Measurements from ENCODE around the gene JTB.

DNA sequence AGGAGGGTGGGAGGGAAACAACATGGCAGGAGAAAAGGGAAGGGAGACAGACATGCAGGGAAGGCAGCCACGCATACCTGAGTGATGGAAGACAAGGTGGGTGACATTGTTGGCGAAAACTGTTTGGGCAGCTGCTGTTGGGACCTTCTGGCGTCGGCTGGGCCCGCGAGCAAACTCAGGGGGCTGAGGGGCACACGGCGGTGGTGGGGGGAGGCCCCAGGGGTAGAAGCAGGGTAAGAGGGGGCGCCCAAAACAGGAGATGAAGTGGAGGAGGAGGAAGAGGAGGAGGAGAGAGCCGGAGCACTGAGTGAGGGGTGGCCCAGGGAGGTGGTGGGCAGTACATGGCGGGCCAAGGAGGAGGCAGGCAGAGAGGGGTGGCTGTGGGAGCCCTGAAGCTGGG is 26.3 kb downstream of the JTB start:
- TF ChIP-seq RAD21 (conservative IDR thresholded peaks at IDR 0.05 in 1 of 2, IDR thresholded peaks at IDR 0.05 in 1 of 2) (no peak), SMC3 (IDR thresholded peaks at IDR 0.05) (no peak), KDM5A (IDR thresholded peaks at IDR 0.05) (no peak), POLR2A (IDR thresholded peaks at IDR 0.05; ENCODE audit: low read length) (no peak), PHF8 (IDR thresholded peaks at IDR 0.05; ENCODE audit: borderline replicate concordance, low read depth) (no peak)
- TF ChIP-seq, protein P1, sequence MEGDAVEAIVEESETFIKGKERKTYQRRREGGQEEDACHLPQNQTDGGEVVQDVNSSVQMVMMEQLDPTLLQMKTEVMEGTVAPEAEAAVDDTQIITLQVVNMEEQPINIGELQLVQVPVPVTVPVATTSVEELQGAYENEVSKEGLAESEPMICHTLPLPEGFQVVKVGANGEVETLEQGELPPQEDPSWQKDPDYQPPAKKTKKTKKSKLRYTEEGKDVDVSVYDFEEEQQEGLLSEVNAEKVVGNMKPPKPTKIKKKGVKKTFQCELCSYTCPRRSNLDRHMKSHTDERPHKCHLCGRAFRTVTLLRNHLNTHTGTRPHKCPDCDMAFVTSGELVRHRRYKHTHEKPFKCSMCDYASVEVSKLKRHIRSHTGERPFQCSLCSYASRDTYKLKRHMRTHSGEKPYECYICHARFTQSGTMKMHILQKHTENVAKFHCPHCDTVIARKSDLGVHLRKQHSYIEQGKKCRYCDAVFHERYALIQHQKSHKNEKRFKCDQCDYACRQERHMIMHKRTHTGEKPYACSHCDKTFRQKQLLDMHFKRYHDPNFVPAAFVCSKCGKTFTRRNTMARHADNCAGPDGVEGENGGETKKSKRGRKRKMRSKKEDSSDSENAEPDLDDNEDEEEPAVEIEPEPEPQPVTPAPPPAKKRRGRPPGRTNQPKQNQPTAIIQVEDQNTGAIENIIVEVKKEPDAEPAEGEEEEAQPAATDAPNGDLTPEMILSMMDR (IDR thresholded peaks at IDR 0.05) = no peak
- TF ChIP-seq, protein P2, sequence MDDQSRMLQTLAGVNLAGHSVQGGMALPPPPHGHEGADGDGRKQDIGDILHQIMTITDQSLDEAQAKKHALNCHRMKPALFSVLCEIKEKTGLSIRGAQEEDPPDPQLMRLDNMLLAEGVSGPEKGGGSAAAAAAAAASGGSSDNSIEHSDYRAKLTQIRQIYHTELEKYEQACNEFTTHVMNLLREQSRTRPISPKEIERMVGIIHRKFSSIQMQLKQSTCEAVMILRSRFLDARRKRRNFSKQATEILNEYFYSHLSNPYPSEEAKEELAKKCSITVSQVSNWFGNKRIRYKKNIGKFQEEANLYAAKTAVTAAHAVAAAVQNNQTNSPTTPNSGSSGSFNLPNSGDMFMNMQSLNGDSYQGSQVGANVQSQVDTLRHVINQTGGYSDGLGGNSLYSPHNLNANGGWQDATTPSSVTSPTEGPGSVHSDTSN (IDR thresholded peaks at IDR 0.05) = no peak
- TF ChIP-seq, protein P3, sequence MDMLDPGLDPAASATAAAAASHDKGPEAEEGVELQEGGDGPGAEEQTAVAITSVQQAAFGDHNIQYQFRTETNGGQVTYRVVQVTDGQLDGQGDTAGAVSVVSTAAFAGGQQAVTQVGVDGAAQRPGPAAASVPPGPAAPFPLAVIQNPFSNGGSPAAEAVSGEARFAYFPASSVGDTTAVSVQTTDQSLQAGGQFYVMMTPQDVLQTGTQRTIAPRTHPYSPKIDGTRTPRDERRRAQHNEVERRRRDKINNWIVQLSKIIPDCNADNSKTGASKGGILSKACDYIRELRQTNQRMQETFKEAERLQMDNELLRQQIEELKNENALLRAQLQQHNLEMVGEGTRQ (IDR thresholded peaks at IDR 0.05) = no peak
- TF ChIP-seq, protein P4, sequence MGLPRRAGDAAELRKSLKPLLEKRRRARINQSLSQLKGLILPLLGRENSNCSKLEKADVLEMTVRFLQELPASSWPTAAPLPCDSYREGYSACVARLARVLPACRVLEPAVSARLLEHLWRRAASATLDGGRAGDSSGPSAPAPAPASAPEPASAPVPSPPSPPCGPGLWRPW (IDR thresholded peaks at IDR 0.05) = no peak
- TF ChIP-seq, protein P5, sequence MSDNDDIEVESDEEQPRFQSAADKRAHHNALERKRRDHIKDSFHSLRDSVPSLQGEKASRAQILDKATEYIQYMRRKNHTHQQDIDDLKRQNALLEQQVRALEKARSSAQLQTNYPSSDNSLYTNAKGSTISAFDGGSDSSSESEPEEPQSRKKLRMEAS (IDR thresholded peaks at IDR 0.05) = no peak
